HG03064 (cell line): ENCODE measurements around the gene TBCD.

Source experiments
- ATAC-seq: cut with Tn5 transposase; IDR thresholded peaks from one replicate; pipeline ENCODE4 v1.9.1; 2021; ENCODE audit warnings: low read depth; ENCODE audit not compliant: unreplicated experiment

Gene TBCD

GRCh38 chr17:82892899-82893565 is 141.2 kb downstream of the TBCD start:
- ATAC-seq = no peak

DNA sequence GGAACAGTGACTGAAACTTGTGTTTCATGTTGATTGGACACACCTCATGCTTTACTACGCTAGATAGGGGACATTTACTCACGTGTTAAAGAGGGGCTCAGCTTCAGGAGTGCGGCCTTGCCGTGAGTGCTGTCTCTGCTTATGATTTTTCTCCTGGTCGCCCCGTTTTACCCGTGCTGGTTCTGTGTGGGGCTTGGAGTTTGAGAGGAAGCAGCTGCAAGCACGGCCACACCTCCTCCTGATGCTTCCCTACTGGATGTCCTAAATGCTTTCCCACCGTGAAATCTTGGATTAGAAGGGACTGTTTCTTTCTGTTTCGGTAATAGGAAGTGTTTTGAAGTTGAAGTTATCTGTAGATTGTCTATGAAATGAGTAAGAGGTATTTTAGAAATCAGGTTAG is 141.9 kb downstream of the TBCD start:
- ATAC-seq = no peak

GRCh38 chr17:82894389-82894788 is 142.5 kb downstream of the TBCD start:
- no peak for ATAC-seq

DNA sequence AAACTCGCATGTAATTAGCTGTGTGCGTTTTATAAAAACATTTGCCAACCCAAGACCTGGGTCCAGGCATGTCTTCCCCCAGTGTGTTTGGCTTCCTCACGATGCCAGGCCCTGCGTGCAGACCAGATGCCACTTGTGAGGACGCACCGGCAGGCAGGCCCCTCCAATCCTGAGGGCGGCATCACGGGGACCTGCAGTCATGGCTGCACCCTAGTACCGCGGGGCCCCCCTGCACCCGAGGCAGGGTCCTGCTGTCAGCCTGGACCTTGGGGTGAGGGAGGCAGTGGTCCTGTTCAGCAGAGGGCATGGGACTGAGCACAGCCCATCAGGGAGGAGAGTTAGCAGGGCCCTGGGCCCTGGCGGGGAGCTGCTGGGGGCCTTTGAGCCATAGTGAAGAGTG is 143.2 kb downstream of the TBCD start:
- ATAC-seq = no peak

DNA sequence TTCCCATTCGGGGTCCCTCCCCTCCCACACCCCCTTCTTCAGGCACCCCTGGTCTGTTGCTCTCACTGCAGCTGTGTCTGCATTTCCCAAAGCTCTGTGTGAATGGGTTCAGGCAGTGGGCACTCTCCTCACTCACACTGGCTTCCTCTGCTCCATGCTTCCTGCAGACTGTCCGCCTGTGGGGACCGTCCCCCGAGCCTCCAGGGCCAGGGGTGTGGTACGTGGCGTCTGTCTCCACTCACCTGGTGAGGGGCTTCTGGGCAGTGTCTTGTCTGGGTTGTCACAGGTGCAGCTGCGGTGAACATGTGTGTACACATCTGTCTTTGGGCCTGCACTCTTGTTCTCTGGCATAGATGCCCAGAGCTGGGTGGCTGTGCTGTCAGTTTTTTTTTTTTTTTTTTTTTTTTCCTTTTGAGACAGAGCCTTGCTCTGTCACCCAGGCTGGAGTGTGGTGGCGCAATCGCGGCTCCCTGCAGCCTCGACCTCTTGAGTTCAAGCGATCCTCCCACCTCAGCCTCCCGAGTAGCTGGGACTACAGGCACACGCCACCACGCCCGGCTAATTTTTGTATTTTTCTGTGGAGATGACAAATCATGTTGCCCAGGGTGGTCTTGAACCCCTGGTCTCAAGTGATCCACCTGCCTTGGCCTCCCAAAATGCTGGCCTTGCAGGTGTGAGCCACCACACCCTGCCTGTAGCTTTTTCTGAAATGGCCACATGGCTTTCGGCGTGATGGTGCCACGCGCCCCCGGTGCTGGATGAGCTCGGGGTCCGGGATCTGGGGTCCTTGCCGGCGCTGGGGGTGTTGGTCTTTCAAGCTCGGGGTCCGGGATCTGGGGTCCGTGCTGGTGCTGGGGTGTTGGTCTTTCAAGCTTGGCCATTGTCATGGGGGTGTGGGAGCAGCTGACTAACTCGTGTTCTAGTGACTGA is 144.5 kb downstream of the TBCD start:
- no peak for ATAC-seq

- ATAC-seq = no peak
These were observed 145.8 kb downstream of the TBCD start for GRCh38 chr17:82897514-82898249.

DNA sequence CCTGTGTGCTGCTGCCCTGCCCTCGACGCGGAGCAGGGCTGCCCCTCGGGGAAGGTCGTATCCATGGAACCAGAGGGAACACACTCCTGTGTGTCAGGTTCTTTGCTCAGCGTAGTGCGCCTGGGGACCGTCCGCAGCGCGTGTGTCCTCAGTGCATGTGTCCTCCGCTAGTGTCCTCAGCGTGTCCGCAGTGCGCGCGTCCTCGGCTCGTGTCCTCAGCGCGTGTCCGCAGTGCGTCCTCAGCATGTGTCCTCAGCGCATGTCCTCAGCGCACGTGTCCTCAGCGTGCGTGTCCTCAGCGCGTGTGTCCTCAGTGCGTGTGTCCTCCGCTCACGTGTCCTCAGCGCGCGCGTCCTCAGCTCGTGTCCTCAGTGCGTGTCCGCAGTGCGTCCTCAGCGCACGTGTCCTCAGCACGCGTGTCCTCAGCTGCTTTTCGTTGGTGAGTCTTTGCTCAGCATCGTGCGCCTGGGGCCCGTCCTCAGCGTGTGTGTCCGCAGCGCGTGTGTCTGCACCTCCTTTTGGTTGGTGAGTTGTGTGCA is 147.2 kb downstream of the TBCD start:
- ATAC-seq = no peak

- no peak for ATAC-seq
These were observed 148.1 kb downstream of the TBCD start for GRCh38 chr17:82899941-82900340.

DNA sequence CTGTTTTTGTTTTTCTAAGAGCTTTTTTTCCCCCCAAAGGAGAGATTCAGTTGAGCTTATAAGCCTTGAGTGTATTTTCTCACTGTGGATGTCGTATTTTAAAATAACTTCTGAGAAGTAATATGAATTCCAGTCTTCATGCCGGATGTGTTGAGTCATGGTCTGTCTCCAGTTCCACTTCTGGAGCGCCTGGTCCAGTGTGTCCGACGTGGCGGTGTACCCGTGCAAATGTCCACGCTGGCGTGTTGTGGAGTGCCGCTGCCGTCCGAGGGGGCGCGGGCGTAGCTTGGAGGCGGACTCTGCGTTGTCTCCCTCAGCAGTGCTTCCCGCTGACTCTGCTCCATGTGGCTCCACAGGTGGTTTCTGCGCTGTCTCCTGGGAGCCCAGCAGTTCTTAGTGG is 148.9 kb downstream of the TBCD start:
- ATAC-seq = no peak

- ATAC-seq = no peak
These were observed 149.5 kb downstream of the TBCD start for GRCh38 chr17:82901356-82901755.

DNA sequence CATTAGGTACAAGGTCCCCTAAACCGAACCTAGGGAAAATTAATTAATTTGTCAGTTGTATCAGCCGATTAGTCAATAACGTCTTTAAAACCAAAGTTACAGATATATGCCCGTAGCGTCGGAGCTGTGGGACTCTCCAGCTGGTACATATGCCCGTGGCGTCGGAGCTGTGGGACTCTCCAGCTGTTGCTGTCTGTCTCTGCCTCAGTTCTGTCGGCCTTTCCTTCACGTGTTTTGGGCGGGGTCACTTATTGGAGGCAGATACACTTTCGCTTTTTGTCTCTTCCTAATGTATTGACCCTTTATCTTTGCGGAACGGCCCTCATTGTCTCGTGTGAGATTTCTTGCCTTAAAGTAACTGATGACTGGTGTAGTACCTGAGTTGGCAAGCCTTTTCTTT is 150.0 kb downstream of the TBCD start:
- no peak for ATAC-seq

- no peak for ATAC-seq
These were observed 151.4 kb downstream of the TBCD start for GRCh38 chr17:82902972-82903874.

- no peak for ATAC-seq
These were observed 153.3 kb downstream of the TBCD start for GRCh38 chr17:82905130-82905529.

DNA sequence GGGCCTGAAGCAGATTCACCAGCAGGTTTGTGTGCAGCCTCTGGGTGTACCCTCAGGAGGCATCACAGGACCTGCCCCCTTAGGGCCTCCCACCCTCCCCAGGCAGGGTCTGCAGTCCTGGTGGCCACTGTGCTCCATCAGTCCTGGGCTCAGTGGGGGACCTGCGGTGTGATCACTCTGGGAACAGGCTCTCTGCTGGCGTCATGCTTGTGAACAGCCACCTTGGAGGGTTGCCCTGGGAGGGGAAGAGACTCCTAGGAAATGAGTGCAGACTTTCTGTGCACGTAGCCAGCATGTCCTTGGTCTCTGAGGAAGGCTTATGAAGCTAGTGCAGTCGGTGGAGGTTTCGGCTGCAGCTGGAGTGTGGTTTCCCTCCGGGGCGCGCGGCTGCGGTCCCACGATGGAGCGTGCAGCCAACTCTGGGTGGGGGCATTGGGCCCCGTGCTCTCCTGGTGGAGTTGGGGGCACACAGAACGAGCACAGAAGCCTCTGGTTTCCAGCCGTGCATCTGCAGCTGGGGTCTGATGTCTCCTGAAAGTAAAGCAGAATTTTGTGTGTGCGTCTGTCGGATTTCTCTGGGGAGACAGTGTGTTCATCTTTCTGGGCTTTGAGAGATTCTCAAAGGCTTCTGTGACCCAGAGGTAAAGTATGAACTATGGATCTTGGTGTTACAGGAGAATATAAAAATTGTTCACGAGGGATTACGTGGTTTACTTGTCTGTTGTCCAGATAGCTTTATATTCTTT is 156.1 kb downstream of the TBCD start:
- ATAC-seq = no peak

DNA sequence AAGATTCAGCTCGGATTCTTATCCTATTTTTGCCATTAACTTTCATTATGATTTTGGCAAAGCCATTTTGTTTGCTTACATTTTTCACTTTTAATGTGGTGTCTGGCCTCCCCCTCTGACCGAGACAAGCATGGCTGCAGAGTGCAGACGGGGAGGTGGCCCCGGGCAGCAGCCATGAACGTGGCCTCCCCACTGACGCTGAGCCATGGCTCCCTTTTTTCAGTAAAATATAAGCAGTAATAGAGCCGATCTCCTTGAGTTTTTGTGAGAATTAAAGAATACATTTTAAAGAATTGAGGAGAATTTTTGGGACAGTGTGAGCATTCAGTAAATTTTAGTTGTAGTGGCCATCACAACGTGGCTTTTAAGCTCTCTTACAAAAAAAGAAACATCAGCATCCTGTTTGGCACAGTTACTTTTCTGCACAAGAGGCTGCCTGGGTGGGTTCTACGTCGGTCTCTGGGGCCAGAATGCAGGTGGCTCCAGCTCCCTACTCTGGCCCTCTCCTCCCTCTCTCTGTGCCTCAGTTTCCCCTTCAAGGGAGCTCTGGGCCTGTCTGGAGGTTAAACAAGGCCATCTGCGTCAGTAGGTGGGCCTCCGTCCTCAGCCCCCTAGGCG is 156.8 kb downstream of the TBCD start:
- ATAC-seq = no peak

- ATAC-seq = no peak
These were observed 157.5 kb downstream of the TBCD start for GRCh38 chr17:82909322-82909904.

GRCh38 chr17:82910041-82910481 is 158.2 kb downstream of the TBCD start:
- ATAC-seq = no peak

DNA sequence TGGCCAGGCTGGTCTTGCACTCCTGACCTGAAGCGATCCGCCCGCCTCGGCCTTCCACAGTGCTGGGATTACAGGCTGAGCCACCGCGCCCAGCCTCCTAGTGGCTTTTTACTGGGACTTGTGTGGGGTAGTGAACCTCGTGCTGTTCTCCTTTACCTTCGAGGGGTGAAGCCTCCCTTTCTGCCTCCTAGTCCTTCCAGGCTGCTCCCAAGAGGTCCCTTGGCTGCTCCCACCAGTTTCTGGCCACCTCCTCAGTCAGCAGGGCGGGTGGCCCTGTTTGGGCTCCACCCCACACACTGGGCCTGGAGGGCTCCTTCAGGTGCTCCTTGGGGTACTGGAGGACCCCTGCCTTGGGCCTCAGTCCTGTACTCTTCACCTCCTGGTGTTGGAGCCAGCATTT is 158.9 kb downstream of the TBCD start:
- ATAC-seq = no peak
